ENCODE results near the gene FDXACB1.

The FDXACB1 gene

GRCh38 chr11:111917788-111918187 is 38.8 kb upstream of the FDXACB1 start:
- H3K9me3 ChIP-seq (ENCODE audit: control insufficient read depth, low read length), result no peaks in the 10 kb centered on the region
- no peak overlapping the region for H3K27ac ChIP-seq (ENCODE audit: low read depth, low read length, severe bottlenecking)
- no peak overlapping the region for H3K4me3 ChIP-seq (ENCODE audit: extremely low read depth, insufficient read depth, low read length, poor library complexity, severe bottlenecking)
- no peaks in the 10 kb centered on the region for H3K36me3 ChIP-seq (ENCODE audit: control insufficient read depth, insufficient read depth, low read length)
- peaks cover 10% of the 10 kb centered on the region for H3K4me1 ChIP-seq (ENCODE audit: control insufficient read depth, insufficient read depth, low read length, poor library complexity, severe bottlenecking)
- WGBS, 2 experiments (ENCODE audit: insufficient coverage in 2 of 2), result 92 to 100% methylated on average over 3 of the region's 3 CpGs

GRCh38 chr11:111917312-111917711 is 38.3 kb upstream of the FDXACB1 start:
- Histone ChIP-seq H3K27ac (ENCODE audit: low read depth, low read length, severe bottlenecking) (no peak overlapping the region), H3K4me1 (ENCODE audit: control insufficient read depth, insufficient read depth, low read length, poor library complexity, severe bottlenecking) (peaks cover 13% of the 10 kb centered on the region), H3K36me3 (ENCODE audit: control insufficient read depth, insufficient read depth, low read length) (no peaks in the 10 kb centered on the region), H3K9me3 (ENCODE audit: control insufficient read depth, low read length) (no peaks in the 10 kb centered on the region), H3K4me3 (ENCODE audit: extremely low read depth, insufficient read depth, low read length, poor library complexity, severe bottlenecking) (no peak overlapping the region)
- 83 to 100% methylated on average over 1 of the region's 2 CpGs for WGBS, 2 experiments (ENCODE audit: insufficient coverage in 2 of 2)

- WGBS, 2 experiments (ENCODE audit: insufficient coverage in 2 of 2), result 88 to 92% methylated on average over 1 of the region's 1 CpG
- H3K4me3 ChIP-seq (ENCODE audit: extremely low read depth, insufficient read depth, low read length, poor library complexity, severe bottlenecking), result no peak overlapping the region
These were observed 37.8 kb upstream of the FDXACB1 start for GRCh38 chr11:111916768-111917167.

GRCh38 chr11:111913997-111914396 is 35.0 kb upstream of the FDXACB1 start:
- WGBS, 2 experiments (ENCODE audit: insufficient coverage in 2 of 2), result 52 to 100% methylated on average over 1 to 2 of the region's 4 CpGs
- H3K4me3 ChIP-seq (ENCODE audit: extremely low read depth, insufficient read depth, low read length, poor library complexity, severe bottlenecking), result no peak overlapping the region
- H3K4me1 ChIP-seq (ENCODE audit: control insufficient read depth, insufficient read depth, low read length, poor library complexity, severe bottlenecking), result peaks cover 27% of the 10 kb centered on the region
- peak overlapping the region; percentile 75 for H3K27ac ChIP-seq (ENCODE audit: low read depth, low read length, severe bottlenecking)
- H3K36me3 ChIP-seq (ENCODE audit: control insufficient read depth, insufficient read depth, low read length), result no peaks in the 10 kb centered on the region
- H3K9me3 ChIP-seq (ENCODE audit: control insufficient read depth, low read length), result no peaks in the 10 kb centered on the region

More at GRCh38 chr11:111916768-111917167, 37.8 kb upstream of the FDXACB1 start:
- Histone ChIP-seq H3K36me3 (ENCODE audit: control insufficient read depth, insufficient read depth, low read length) (no peaks in the 10 kb centered on the region), H3K4me1 (ENCODE audit: control insufficient read depth, insufficient read depth, low read length, poor library complexity, severe bottlenecking) (peaks cover 18% of the 10 kb centered on the region), H3K9me3 (ENCODE audit: control insufficient read depth, low read length) (no peaks in the 10 kb centered on the region), H3K27ac (ENCODE audit: low read depth, low read length, severe bottlenecking) (no peak overlapping the region)

- Histone ChIP-seq H3K4me3 (ENCODE audit: extremely low read depth, insufficient read depth, low read length, poor library complexity, severe bottlenecking) (no peak overlapping the region), H3K27ac (ENCODE audit: low read depth, low read length, severe bottlenecking) (peak overlapping the region; percentile 75), H3K36me3 (ENCODE audit: control insufficient read depth, insufficient read depth, low read length) (no peaks in the 10 kb centered on the region), H3K4me1 (ENCODE audit: control insufficient read depth, insufficient read depth, low read length, poor library complexity, severe bottlenecking) (peaks cover 25% of the 10 kb centered on the region), H3K9me3 (ENCODE audit: control insufficient read depth, low read length) (no peaks in the 10 kb centered on the region)
- WGBS, 2 experiments (ENCODE audit: insufficient coverage in 2 of 2), result 83 to 88% methylated on average over 20 to 21 of the region's 24 CpGs
These were observed 34.3 kb upstream of the FDXACB1 start for GRCh38 chr11:111913031-111913861.

GRCh38 chr11:111912535-111912934 is 33.6 kb upstream of the FDXACB1 start, which contains the start of gene HSPB2:
Gene HSPB2 (plus strand): TSS chr11:111912734. CDS start chr11:111912830, 96 bp downstream.
- H3K27ac ChIP-seq (ENCODE audit: low read depth, low read length, severe bottlenecking), result peak within 1 kb of the TSS; percentile 75
- WGBS, 2 experiments (ENCODE audit: insufficient coverage in 2 of 2), result 78 to 94% methylated on average over 6 to 19 of the region's 26 CpGs
- peak within 1 kb of the TSS; percentile 2 for H3K4me3 ChIP-seq (ENCODE audit: extremely low read depth, insufficient read depth, low read length, poor library complexity, severe bottlenecking)
- H3K4me1 ChIP-seq (ENCODE audit: control insufficient read depth, insufficient read depth, low read length, poor library complexity, severe bottlenecking), result peaks cover 25% of the 10 kb centered on the region
- H3K9me3 ChIP-seq (ENCODE audit: control insufficient read depth, low read length), result no peaks in the 10 kb centered on the region
- no peaks in the 10 kb centered on the region for H3K36me3 ChIP-seq (ENCODE audit: control insufficient read depth, insufficient read depth, low read length)

GRCh38 chr11:111911563-111912401 is 32.8 kb upstream of the FDXACB1 start, which contains the start of gene CRYAB:
Gene CRYAB (minus strand): TSS chr11:111911770. CDS start chr11:111911724, 46 bp downstream.
- Histone ChIP-seq H3K4me3 (ENCODE audit: extremely low read depth, insufficient read depth, low read length, poor library complexity, severe bottlenecking) (peak within 1 kb of the TSS; percentile 15), H3K36me3 (ENCODE audit: control insufficient read depth, insufficient read depth, low read length) (no peaks in the 10 kb centered on the region), H3K4me1 (ENCODE audit: control insufficient read depth, insufficient read depth, low read length, poor library complexity, severe bottlenecking) (peaks cover 25% of the 10 kb centered on the region), H3K9me3 (ENCODE audit: control insufficient read depth, low read length) (no peaks in the 10 kb centered on the region), H3K27ac (ENCODE audit: low read depth, low read length, severe bottlenecking) (peak within 1 kb of the TSS; percentile 65)
- 81 to 87% methylated on average over 10 to 11 of the region's 17 CpGs for WGBS, 2 experiments (ENCODE audit: insufficient coverage in 2 of 2)

GRCh38 chr11:111910676-111911562 is 32.0 kb upstream of the FDXACB1 start:
- peak overlapping the region; percentile 65 for H3K27ac ChIP-seq (ENCODE audit: low read depth, low read length, severe bottlenecking)
- H3K4me1 ChIP-seq (ENCODE audit: control insufficient read depth, insufficient read depth, low read length, poor library complexity, severe bottlenecking), result peaks cover 25% of the 10 kb centered on the region
- H3K36me3 ChIP-seq (ENCODE audit: control insufficient read depth, insufficient read depth, low read length), result no peaks in the 10 kb centered on the region
- H3K4me3 ChIP-seq (ENCODE audit: extremely low read depth, insufficient read depth, low read length, poor library complexity, severe bottlenecking), result peak overlapping the region; percentile 15
- H3K9me3 ChIP-seq (ENCODE audit: control insufficient read depth, low read length), result no peaks in the 10 kb centered on the region
- WGBS, 2 experiments (ENCODE audit: insufficient coverage in 2 of 2), result 86 to 88% methylated on average over 3 to 9 of the region's 9 CpGs

- Histone ChIP-seq H3K4me1 (ENCODE audit: control insufficient read depth, insufficient read depth, low read length, poor library complexity, severe bottlenecking) (peaks cover 25% of the 10 kb centered on the region), H3K27ac (ENCODE audit: low read depth, low read length, severe bottlenecking) (no peak overlapping the region), H3K36me3 (ENCODE audit: control insufficient read depth, insufficient read depth, low read length) (no peaks in the 10 kb centered on the region), H3K4me3 (ENCODE audit: extremely low read depth, insufficient read depth, low read length, poor library complexity, severe bottlenecking) (no peak overlapping the region), H3K9me3 (ENCODE audit: control insufficient read depth, low read length) (peaks cover 4% of the 10 kb centered on the region)
- 88 to 89% methylated on average over 3 to 5 of the region's 5 CpGs for WGBS, 2 experiments (ENCODE audit: insufficient coverage in 2 of 2)
These were observed 30.4 kb upstream of the FDXACB1 start for GRCh38 chr11:111909378-111909777.

Measured in mesodermal cell (in vitro differentiated cells).